H1 (cell line): Measurements from ENCODE around the gene RPS17. TPM values are rescaled to one million over a fixed set of nuclear protein-coding genes. Genes with fewer than 3 reads are reported as not detected.

Experiments
- CTCF ChIA-PET: fragments of 300-600 bp; sonication (Branson Sonifier 250); formaldehyde crosslinking; loops from one replicate; lab custom pipeline; 2021; ENCODE audit not compliant: partially characterized antibody; lab: Charles Lee
- POLR2A ChIA-PET: fragments of 300-600 bp; sonication (Branson Sonifier 250); formaldehyde crosslinking; loops from one replicate; lab custom pipeline; 2021; ENCODE audit warnings: inconsistent platforms; ENCODE audit not compliant: partially characterized antibody; lab: Charles Lee
- DNase-seq, 2 experiments: peaks; one replicate each; pipeline versions ENCODE4 v3.0.0 to v3.0.0-alpha.2; 2010 to 2022; ENCODE audit warnings: low spot score in 2 of 2, low read depth in 1 of 2, mixed read lengths in 1 of 2
- FAIRE-seq: peaks from 2 replicates; lab custom pipeline; 2011; peaks lifted over from hg19 to GRCh38; lab: Jason Lieb, UNC
- H2AFZ ChIP-seq: 2 replicates; pipeline ENCODE4 v1.8.1; 2012; ENCODE audit warnings: low read length, inconsistent platforms
- H2AK5ac ChIP-seq: 2 replicates; pipeline ENCODE4 v1.6.1; 2013; ENCODE audit warnings: low read depth, low read length
- H2BK120ac ChIP-seq: replicated peaks from 2 replicates; pipeline ENCODE3; 2013; ENCODE audit warnings: low read depth, low read length, inconsistent platforms
- H2BK12ac ChIP-seq: 2 replicates; pipeline ENCODE4 v1.6.1; 2013; ENCODE audit warnings: low read depth, low read length
- H2BK15ac ChIP-seq: 2 replicates; pipeline ENCODE4 v1.6.1; 2013; ENCODE audit warnings: low read length
- H2BK20ac ChIP-seq: 2 replicates; pipeline ENCODE4 v1.6.1; 2013; ENCODE audit warnings: low read length
- H2BK5ac ChIP-seq: 2 replicates; pipeline ENCODE4 v1.6.1; 2013; ENCODE audit warnings: low read depth, low read length
- H3K14ac ChIP-seq: 2 replicates; pipeline ENCODE4 v1.6.1; 2013; ENCODE audit warnings: inconsistent platforms; ENCODE audit not compliant: insufficient read length
- H3K18ac ChIP-seq: 2 replicates; pipeline ENCODE4 v1.6.1; 2013; ENCODE audit warnings: low read length; ENCODE audit errors: extremely low read depth
- H3K23ac ChIP-seq: 2 replicates; pipeline ENCODE4 v1.6.1; 2013; ENCODE audit warnings: inconsistent platforms; ENCODE audit not compliant: insufficient read length
- H3K23me2 ChIP-seq: 2 replicates; pipeline ENCODE4 v1.6.1; 2013; ENCODE audit warnings: low read depth, low read length
- H3K27ac ChIP-seq: 2 replicates; pipeline ENCODE4 v1.6.1; 2011; ENCODE audit warnings: low read depth, low read length, inconsistent platforms
- H3K27me3 ChIP-seq, 4 experiments: replicated peaks in 1 of 4; 1 replicate in 1 of 4; 2 replicates in 3 of 4; pipeline versions ENCODE4 v1.6.1 to v1.8.1; 2011 to 2013; ENCODE audit warnings: low read length in 3 of 4, mild to moderate bottlenecking in 3 of 4, inconsistent platforms in 2 of 4, mixed read lengths in 2 of 4, moderate library complexity in 1 of 4; ENCODE audit not compliant: control insufficient read depth in 3 of 4, insufficient read depth in 3 of 4; ENCODE audit errors: extremely low read depth in 1 of 4
- H3K36me3 ChIP-seq, 4 experiments: 2 replicates each; pipeline versions ENCODE4 v1.6.1 to v1.8.1; 2011 to 2013; ENCODE audit warnings: mild to moderate bottlenecking in 4 of 4, low read length in 3 of 4, moderate library complexity in 2 of 4, control low read depth in 1 of 4, inconsistent platforms in 1 of 4; ENCODE audit not compliant: insufficient read depth in 4 of 4, control insufficient read depth in 2 of 4
- H3K4ac ChIP-seq: replicated peaks from 2 replicates; pipeline ENCODE3; 2013; ENCODE audit warnings: low read length, low read depth, mixed read lengths, inconsistent platforms; ENCODE audit not compliant: insufficient read length
- H3K4me1 ChIP-seq, 4 experiments: replicated peaks in 1 of 4; 1 replicate in 1 of 4; 2 replicates in 3 of 4; pipeline versions ENCODE4 v1.6.1 to v1.8.1; 2011 to 2013; ENCODE audit warnings: low read length in 3 of 4, inconsistent platforms in 2 of 4, mixed read lengths in 1 of 4; ENCODE audit not compliant: insufficient read depth in 4 of 4, control insufficient read depth in 3 of 4
- H3K4me2 ChIP-seq, 2 experiments: 2 replicates each; pipeline versions ENCODE4 v1.6.1 to v1.8.1; 2011 to 2013; ENCODE audit warnings: low read depth in 2 of 2, low read length in 2 of 2, control low read depth in 1 of 2, inconsistent platforms in 1 of 2, mild to moderate bottlenecking in 1 of 2; ENCODE audit not compliant: insufficient read depth in 1 of 2
- H3K4me3 ChIP-seq, 4 experiments: fragments of 200-600, 300-600 bp in 1 of 4; sonication (generic), shearing (Covaris generic), sonication (Bioruptor Twin) in 1 of 4; 2 replicates each; pipeline versions ENCODE4 v1.5.1 to v1.8.1; 2011 to 2016; ENCODE audit warnings: low read length in 4 of 4, low read depth in 3 of 4, control low read depth in 2 of 4, inconsistent platforms in 2 of 4, mild to moderate bottlenecking in 2 of 4, mixed read lengths in 1 of 4, moderate library complexity in 1 of 4; ENCODE audit not compliant: insufficient read depth in 2 of 4; ENCODE audit errors: extremely low read depth in 1 of 4
- H3K56ac ChIP-seq: replicated peaks from 2 replicates; pipeline ENCODE3; 2013; ENCODE audit warnings: low read depth, mild to moderate bottlenecking, mixed read lengths, low read length, inconsistent platforms; ENCODE audit not compliant: insufficient read length
- H3K79me1 ChIP-seq: 2 replicates; pipeline ENCODE4 v1.6.1; 2013; ENCODE audit warnings: low read depth, low read length, control low read depth
- H3K79me2 ChIP-seq, 2 experiments: 2 replicates each; pipeline versions ENCODE4 v1.6.1 to v1.8.1; 2012 to 2013; ENCODE audit warnings: low read length in 2 of 2, mild to moderate bottlenecking in 2 of 2, inconsistent platforms in 1 of 2; ENCODE audit not compliant: insufficient read depth in 2 of 2, control insufficient read depth in 1 of 2
- H3K9ac ChIP-seq, 4 experiments: replicated peaks in 1 of 4; 1 replicate in 1 of 4; 2 replicates in 3 of 4; pipeline versions ENCODE4 v1.6.1 to v1.8.1; 2011 to 2013; ENCODE audit warnings: low read depth in 3 of 4, low read length in 3 of 4, control low read depth in 2 of 4, mild to moderate bottlenecking in 2 of 4, moderate library complexity in 2 of 4, inconsistent platforms in 1 of 4; ENCODE audit errors: extremely low read depth in 1 of 4
- H3K9me3 ChIP-seq, 2 experiments: 2 replicates each; pipeline versions ENCODE4 v1.6.1 to v1.8.1; 2012 to 2013; ENCODE audit warnings: mild to moderate bottlenecking in 2 of 2, moderate library complexity in 2 of 2, control low read depth in 1 of 2, inconsistent platforms in 1 of 2, low read depth in 1 of 2, low read length in 1 of 2, mixed read lengths in 1 of 2; ENCODE audit not compliant: insufficient read depth in 2 of 2
- H4K20me1 ChIP-seq, 2 experiments: replicated peaks in 1 of 2; 2 replicates each; pipeline versions ENCODE3 to v1.8.1; 2011 to 2013; ENCODE audit warnings: inconsistent platforms in 2 of 2, low read length in 2 of 2, mild to moderate bottlenecking in 1 of 2; ENCODE audit not compliant: insufficient read depth in 2 of 2, control insufficient read depth in 1 of 2
- H4K5ac ChIP-seq: 2 replicates; pipeline ENCODE4 v1.6.1; 2013; ENCODE audit warnings: low read length, low read depth, mixed read lengths, inconsistent platforms; ENCODE audit not compliant: insufficient read length
- H4K8ac ChIP-seq: 2 replicates; pipeline ENCODE4 v1.8.0; 2013; ENCODE audit warnings: mild to moderate bottlenecking, moderate library complexity, low read length, inconsistent platforms; ENCODE audit not compliant: insufficient read depth; ENCODE audit errors: extremely low read depth
- H4K91ac ChIP-seq: replicated peaks from 2 replicates; pipeline ENCODE3; 2013; ENCODE audit warnings: low read length, mixed read lengths, inconsistent platforms; ENCODE audit not compliant: insufficient read length
- EZH2 ChIP-seq: fragments of 200-600 bp; sonication (generic); IDR thresholded peaks from 2 replicates; pipeline ENCODE4 v1.7.1; 2012; ENCODE audit warnings: low read depth, mild to moderate bottlenecking, moderate library complexity, low read length, inconsistent platforms; ENCODE audit not compliant: severe bottlenecking
- FOSL1 ChIP-seq: IDR thresholded peaks from 2 replicates; pipeline ENCODE4 v1.6.1; 2011; ENCODE audit warnings: mild to moderate bottlenecking, low read depth, low read length, moderate library complexity; ENCODE audit not compliant: insufficient read depth
- JUND ChIP-seq: IDR thresholded peaks from 2 replicates; pipeline ENCODE4 v1.6.1; 2011; ENCODE audit warnings: mild to moderate bottlenecking, improper control_type of control experiment, low read length
- RFX5 ChIP-seq: IDR thresholded peaks from 2 replicates; pipeline ENCODE4 v1.6.1; 2011; ENCODE audit warnings: low read depth, low read length, improper control_type of control experiment, borderline replicate concordance
- SAP30 ChIP-seq: fragments of 300-600 bp; sonication (generic); IDR thresholded peaks from 2 replicates; pipeline ENCODE4 v1.7.1; 2012; ENCODE audit warnings: low read length, moderate library complexity, mild to moderate bottlenecking, inconsistent platforms; ENCODE audit not compliant: insufficient read depth, insufficient replicate concordance
- SIN3A ChIP-seq, 2 experiments: IDR thresholded peaks in 1 of 2; conservative IDR thresholded peaks in 1 of 2; 2 replicates each; pipeline ENCODE4 v1.6.1; 2011 to 2012; ENCODE audit warnings: low read length in 2 of 2, improper control_type of control experiment in 1 of 2, low read depth in 1 of 2, mild to moderate bottlenecking in 1 of 2
- WGBS, 2 experiments: shearing (Covaris generic) in 1 of 2; methylation state at CpG; one replicate each; pipeline versions ENCODE4 v1.1.6 to v1.1.7; 2013 to 2015; ENCODE audit warnings: low lambda C conversion rate in 2 of 2, mixed read lengths in 2 of 2, inconsistent platforms in 1 of 2, low coverage in 1 of 2, missing lambda C conversion rate in 1 of 2; ENCODE audit not compliant: insufficient replicate concordance in 2 of 2, insufficient coverage in 1 of 2, insufficient read length in 1 of 2; ENCODE audit errors: extremely low coverage in 1 of 2, missing lambda C conversion rate in 1 of 2; 5-methylcytosine and 5-hydroxymethylcytosine counted together
- polyA plus RNA-seq, 7 experiments: library from polyadenylated mRNA; depleted of rRNA in 3 of 7; stranded (reverse) in 5 of 7; unstranded in 2 of 7; fragments of >200 nt in 5 of 7; fragments of 200-250 nt in 2 of 7; gene quantifications; 1 replicate in 5 of 7; 2 replicates in 1 of 7; 4 replicates in 1 of 7; pipeline versions ENCODE4 v1.2.1 to v1.2.3, GENCODE V29; 2011 to 2013; ENCODE audit warnings: missing spikeins in 2 of 7, mixed read lengths in 2 of 7
- total RNA-seq: library from RNA; stranded (reverse); fragmentation: NEBNext Ultra II Directional; extraction: Animal tissue kit (Norgen Biotek cat#: 25700); gene quantifications from 2 replicates; pipeline ENCODE4 v1.2.1, GENCODE V29; 2021
- TF ChIP-seq, protein P1 (sequence below): IDR thresholded peaks from 2 replicates; pipeline ENCODE4 v1.6.1; 2012; ENCODE audit warnings: inconsistent platforms

The RPS17 gene
- total and polyA plus RNA-seq, 2 of the 8 experiments (the other 6 are each of a cell fraction or from before 2014, with no cell fraction given) = 2,416 to 5,590 TPM

DNA sequence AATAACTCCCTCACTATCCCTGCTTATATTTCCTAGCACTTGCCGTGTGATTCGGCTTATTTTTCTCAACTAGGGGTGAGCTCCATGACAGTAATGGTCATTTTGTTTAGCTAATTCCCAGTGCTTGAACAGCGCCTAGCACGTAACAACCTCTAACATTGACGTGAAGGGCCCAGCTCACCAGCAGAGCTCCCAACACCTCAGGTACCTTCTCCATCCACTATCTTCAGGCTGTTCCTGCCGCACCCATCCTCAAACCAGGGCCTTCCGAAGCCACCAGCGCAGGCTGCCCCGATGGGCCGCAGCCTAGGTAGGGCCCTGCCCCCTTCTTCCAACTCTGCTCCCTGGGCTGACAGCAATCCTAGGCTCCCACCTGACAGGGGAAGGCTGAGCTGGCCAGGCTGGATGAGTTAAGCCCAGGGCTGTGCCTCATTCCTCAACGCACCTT lies 751 bp upstream of the RPS17 start:
- ChIA-PET CTCF (interaction anchor here (0.7 to 6.7 kb wide), 6 partner anchors 10 to 445 kb away, joined by 3 to 54 read pairs (median 3); partner anchors contain the start of genes CPEB1 and RAMAC), POLR2A (interaction anchor here (0.6 to 8.4 kb wide), 30 partner anchors 8 to 667 kb away, joined by 3 to 125 read pairs (median 6); partner anchors contain the start of genes CPEB1 and WHAMM)
- peak overlapping the region; percentile 74 for H2BK5ac ChIP-seq
- H2BK120ac ChIP-seq = no peak overlapping the region
- DNase-seq (peak in 1 of 2 experiments; percentile 63), FAIRE-seq (no peak)
- H2AFZ ChIP-seq = peak overlapping the region; percentile 90
- peak overlapping the region in 3 of 4 experiments; percentile 56 to 78 (median 66); a peak in 6 of 7 replicates for H3K9ac ChIP-seq
- 0 out of 2 replicates have a peak, but pooled peaks cover 5% of the 10 kb centered on the region for H3K79me1 ChIP-seq
- H2BK15ac ChIP-seq = no peak overlapping the region
- H4K8ac ChIP-seq = no peak overlapping the region
- no peak overlapping the region for H3K4ac ChIP-seq
- 51% methylated on average over 11 of the region's 11 CpGs; no CpG with 5 or more reads in 1 of the 2 experiments for WGBS, 2 experiments
- H3K27me3 ChIP-seq = no peaks in the 10 kb centered on the region
- H4K20me1 ChIP-seq = peaks cover 16 to 23% of the 10 kb centered on the region in 2 experiments
- H3K27ac ChIP-seq = no peak overlapping the region; the same call in 1 of the 2 replicates
- H3K79me2 ChIP-seq = peaks cover 10 to 35% of the 10 kb centered on the region in 2 experiments
- no peaks in the 10 kb centered on the region for H3K9me3 ChIP-seq
- H3K4me2 ChIP-seq = peak overlapping the region; percentile 93 to 95
- H4K91ac ChIP-seq = no peak overlapping the region
- no peak overlapping the region for H3K18ac ChIP-seq
- no peak overlapping the region for H3K56ac ChIP-seq
- H4K5ac ChIP-seq = no peak overlapping the region
- H3K23me2 ChIP-seq = peaks cover 14% of the 10 kb centered on the region
- no peak overlapping the region for H3K23ac ChIP-seq
- peaks cover 5 to 24% (median 13%) of the 10 kb centered on the region in 4 experiments; a peak in 6 of 7 replicates for H3K4me1 ChIP-seq
- peak overlapping the region; percentile 96 to 100 (median 98) for H3K4me3 ChIP-seq
- no peak overlapping the region for H3K14ac ChIP-seq
- H2AK5ac ChIP-seq = no peak overlapping the region
- TF ChIP-seq SIN3A (conservative IDR thresholded peaks at IDR 0.05 in 1 of 2, IDR thresholded peaks at IDR 0.05 in 1 of 2; ENCODE audit: low read depth in 1 of 2, low read length in 2 of 2) (0 out of 4 replicates have a peak, but pooled peaks of 1 of the 2 experiments have one; percentile 36), RFX5 (no peak), FOSL1 (no peak), JUND (no peak), EZH2 (peak; percentile 25), SAP30 (peak; percentile 60)
- TF ChIP-seq, protein P1, sequence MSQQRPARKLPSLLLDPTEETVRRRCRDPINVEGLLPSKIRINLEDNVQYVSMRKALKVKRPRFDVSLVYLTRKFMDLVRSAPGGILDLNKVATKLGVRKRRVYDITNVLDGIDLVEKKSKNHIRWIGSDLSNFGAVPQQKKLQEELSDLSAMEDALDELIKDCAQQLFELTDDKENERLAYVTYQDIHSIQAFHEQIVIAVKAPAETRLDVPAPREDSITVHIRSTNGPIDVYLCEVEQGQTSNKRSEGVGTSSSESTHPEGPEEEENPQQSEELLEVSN = no peak
- H3K36me3 ChIP-seq = peaks cover 25 to 37% (median 30%) of the 10 kb centered on the region in 4 experiments
- no peak overlapping the region for H2BK20ac ChIP-seq
- peak overlapping the region; percentile 1; the same call in 1 of the 2 replicates for H2BK12ac ChIP-seq
